H1 (cell line): ENCODE data around the gene LRRK1. TPM values are rescaled to one million over a fixed set of nuclear protein-coding genes. Genes with fewer than 3 reads are reported as not detected.

Experiments used
- RAD21 ChIP-seq, 2 experiments: IDR thresholded peaks in 1 of 2; conservative IDR thresholded peaks in 1 of 2; 2 replicates each; pipeline ENCODE4 v1.6.1; 2011; ENCODE audit warnings: low read depth in 2 of 2, low read length in 2 of 2, improper control_type of control experiment in 1 of 2, inconsistent platforms in 1 of 2, mild to moderate bottlenecking in 1 of 2, moderate library complexity in 1 of 2
- RBBP5 ChIP-seq: IDR thresholded peaks from 2 replicates; pipeline ENCODE4 v1.7.1; 2012; ENCODE audit warnings: low read depth, mild to moderate bottlenecking, inconsistent platforms, low read length, moderate library complexity, borderline replicate concordance
- YY1 ChIP-seq: IDR thresholded peaks from 2 replicates; pipeline ENCODE4 v1.6.1; 2011; ENCODE audit warnings: low read depth, mild to moderate bottlenecking, low read length
- ZNF274 ChIP-seq: IDR thresholded peaks from 2 replicates; pipeline ENCODE4 v1.7.0; 2012; ENCODE audit warnings: low read length, borderline replicate concordance; ENCODE audit errors: extremely low read depth
- polyA plus RNA-seq, 7 experiments: library from polyadenylated mRNA; depleted of rRNA in 3 of 7; stranded (reverse) in 5 of 7; unstranded in 2 of 7; fragments of >200 nt in 5 of 7; fragments of 200-250 nt in 2 of 7; gene quantifications; 1 replicate in 5 of 7; 2 replicates in 1 of 7; 4 replicates in 1 of 7; pipeline versions ENCODE4 v1.2.1 to v1.2.3, GENCODE V29; 2011 to 2013; ENCODE audit warnings: missing spikeins in 2 of 7, mixed read lengths in 2 of 7
- total RNA-seq: library from RNA; stranded (reverse); fragmentation: NEBNext Ultra II Directional; extraction: Animal tissue kit (Norgen Biotek cat#: 25700); gene quantifications from 2 replicates; pipeline ENCODE4 v1.2.1, GENCODE V29; 2021
- TF ChIP-seq, protein P1 (sequence below): IDR thresholded peaks from 2 replicates; pipeline ENCODE4 v1.6.1; 2012; ENCODE audit warnings: inconsistent platforms

Gene LRRK1
- total and polyA plus RNA-seq, 2 of the 8 experiments (the other 6 are each of a cell fraction or from before 2014, with no cell fraction given): 1.2 to 3.6 TPM

DNA sequence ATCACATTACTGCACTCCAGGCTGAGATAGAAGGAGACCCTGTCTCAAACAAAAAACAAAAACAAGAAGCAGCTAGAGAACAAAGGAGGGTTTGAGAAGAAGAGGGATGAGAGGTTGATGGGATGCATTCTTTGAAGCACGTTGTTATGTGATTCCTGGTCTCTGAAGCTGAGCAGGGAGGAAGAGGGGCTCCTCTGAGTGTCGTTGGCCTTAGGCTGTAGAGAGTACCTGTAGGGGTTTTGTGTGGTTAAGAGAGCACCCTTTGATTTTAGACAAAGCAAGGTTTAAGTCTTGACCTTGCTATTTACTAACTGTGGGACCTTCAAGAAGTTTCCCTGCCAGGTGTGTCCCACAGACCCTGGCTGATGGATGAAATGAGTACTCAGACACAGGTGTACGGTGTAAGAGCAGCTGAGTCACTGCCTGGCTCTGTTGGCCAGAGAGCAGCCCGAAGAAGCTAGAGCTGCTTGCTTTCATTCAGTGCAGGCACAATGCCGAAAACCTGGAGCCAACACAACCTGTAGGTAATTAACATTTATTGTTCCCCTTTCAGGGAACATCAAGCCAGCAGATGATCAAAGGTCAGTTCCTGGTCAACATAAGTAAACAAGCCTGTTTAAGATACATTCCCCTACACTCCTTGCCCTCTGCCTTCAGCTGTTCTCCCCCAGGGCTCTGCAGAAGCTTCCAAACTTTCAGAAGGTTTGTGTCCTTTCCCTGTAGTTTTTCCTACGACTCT lies 67.2 kb downstream of the LRRK1 start (continued):
- TF ChIP-seq, protein P1, sequence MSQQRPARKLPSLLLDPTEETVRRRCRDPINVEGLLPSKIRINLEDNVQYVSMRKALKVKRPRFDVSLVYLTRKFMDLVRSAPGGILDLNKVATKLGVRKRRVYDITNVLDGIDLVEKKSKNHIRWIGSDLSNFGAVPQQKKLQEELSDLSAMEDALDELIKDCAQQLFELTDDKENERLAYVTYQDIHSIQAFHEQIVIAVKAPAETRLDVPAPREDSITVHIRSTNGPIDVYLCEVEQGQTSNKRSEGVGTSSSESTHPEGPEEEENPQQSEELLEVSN: no peak
- TF ChIP-seq ZNF274 (no peak), RBBP5 (no peak), RAD21 (IDR thresholded peaks at IDR 0.05 in 1 of 2, conservative IDR thresholded peaks at IDR 0.05 in 1 of 2; ENCODE audit: low read depth in 2 of 2, low read length in 2 of 2) (no peak), YY1 (no peak)
